Hepatocyte (in vitro differentiated cells): ENCODE measurements around the gene PRKAR1B. TPM values are rescaled to one million over a fixed set of nuclear protein-coding genes. Genes with fewer than 3 reads are reported as not detected.

Source experiments
- DNase-seq: peaks from one replicate; pipeline ENCODE4 v3.0.0-alpha.2; 2016; ENCODE audit warnings: low spot score
- H2AFZ ChIP-seq: fragments of 200-600 bp; sonication (generic); 2 replicates; pipeline ENCODE4 v1.6.0; 2016; ENCODE audit warnings: antibody characterized with exemption, mild to moderate bottlenecking
- H3K27ac ChIP-seq: fragments of 200-600 bp; sonication (generic); 2 replicates; pipeline ENCODE4 v1.5.1; 2016; ENCODE audit warnings: mild to moderate bottlenecking
- H3K27me3 ChIP-seq: fragments of 200-600 bp; sonication (generic); 2 replicates; pipeline ENCODE4 v1.6.1; 2016
- H3K36me3 ChIP-seq: fragments of 200-600 bp; sonication (generic); replicated peaks from 2 replicates; pipeline ENCODE4 v1.5.1; 2016; ENCODE audit warnings: low read depth; ENCODE audit not compliant: insufficient read depth
- H3K4me1 ChIP-seq: fragments of 200-600 bp; sonication (generic); 2 replicates; pipeline ENCODE4 v1.5.1; 2016; ENCODE audit warnings: mild to moderate bottlenecking, moderate library complexity; ENCODE audit not compliant: insufficient read depth
- H3K4me2 ChIP-seq: fragments of 200-600 bp; sonication (generic); 2 replicates; pipeline ENCODE4 v1.6.0; 2016
- H3K4me3 ChIP-seq: fragments of 200-600 bp; sonication (generic); 2 replicates; pipeline ENCODE4 v1.5.1; 2016; ENCODE audit warnings: mild to moderate bottlenecking
- H3K79me2 ChIP-seq: fragments of 200-600 bp; sonication (generic); 2 replicates; pipeline ENCODE4 v1.6.0; 2017; ENCODE audit warnings: mild to moderate bottlenecking
- H3K9me2 ChIP-seq: fragments of 200-600 bp; sonication (generic); replicated peaks from 2 replicates; pipeline ENCODE4 v1.6.0; 2017; ENCODE audit warnings: mild to moderate bottlenecking; ENCODE audit not compliant: insufficient read depth
- H3K9me3 ChIP-seq: fragments of 200-600 bp; sonication (generic); 2 replicates; pipeline ENCODE4 v1.5.1; 2016; ENCODE audit warnings: low read depth, mild to moderate bottlenecking
- H4K20me1 ChIP-seq: fragments of 200-600 bp; sonication (generic); 2 replicates; pipeline ENCODE4 v1.6.0; 2016; ENCODE audit warnings: mild to moderate bottlenecking; ENCODE audit not compliant: insufficient read depth, poor library complexity, severe bottlenecking
- EZH2 ChIP-seq: fragments of 200-600 bp; sonication (generic); IDR thresholded peaks from 2 replicates; pipeline ENCODE4 v1.6.1; 2016; ENCODE audit warnings: antibody characterized with exemption, mild to moderate bottlenecking, borderline replicate concordance
- EZH2phosphoT487 ChIP-seq: fragments of 200-600 bp; sonication (generic); IDR thresholded peaks from one replicate; pipeline ENCODE4 v1.6.1; 2018; ENCODE audit warnings: antibody characterized with exemption, mild to moderate bottlenecking, low read depth, moderate library complexity; ENCODE audit not compliant: unreplicated experiment, severe bottlenecking
- WGBS: methylation state at CpG from one replicate; pipeline ENCODE4 v1.1.6; 2016; ENCODE audit warnings: low lambda C conversion rate; ENCODE audit errors: missing lambda C conversion rate; 5-methylcytosine and 5-hydroxymethylcytosine counted together
- polyA plus RNA-seq: library from polyadenylated mRNA; unstranded; fragments of >200 nt; fragmentation: Nextera tagmentation; extraction: Ambion mirVana; gene quantifications from 2 replicates; pipeline ENCODE4 v1.2.1, GENCODE V29; 2016
- total RNA-seq: library from RNA; depleted of rRNA; stranded (reverse); fragments of >200 nt; gene quantifications from 2 replicates; pipeline ENCODE4 v1.2.3, GENCODE V29; 2014
- TF ChIP-seq, protein P1 (sequence below): fragments of 200-600 bp; sonication (generic); IDR thresholded peaks from 2 replicates; pipeline ENCODE4 v1.5.1; 2016; ENCODE audit warnings: antibody characterized with exemption, mild to moderate bottlenecking; ENCODE audit not compliant: poor library complexity

The PRKAR1B gene
- total and polyA plus RNA-seq, 2 experiments from 2014 or later: 16.6 to 28.7 TPM

DNA sequence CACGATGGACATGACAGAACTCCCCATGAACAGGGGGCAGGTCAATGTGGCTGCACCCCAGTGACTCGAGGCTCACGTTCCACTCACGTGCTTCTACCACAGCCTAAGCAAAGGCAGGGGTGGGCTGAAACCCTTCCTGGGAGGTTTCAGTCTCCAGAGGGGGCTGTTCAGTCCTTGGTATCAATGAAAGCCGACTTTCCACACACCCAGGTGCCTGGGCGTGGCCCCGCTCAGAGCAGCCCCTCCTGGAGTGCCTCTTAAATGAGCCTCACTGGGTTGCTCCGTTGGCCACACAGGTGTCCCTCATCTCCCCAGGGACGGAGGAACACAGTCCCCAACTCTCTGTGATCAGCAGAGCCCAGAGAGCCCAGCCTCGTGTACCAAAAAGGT is 116.9 kb downstream of the PRKAR1B start:
- Histone ChIP-seq H3K9me3 (no peaks in the 10 kb centered on the region), H3K79me2 (no peaks in the 10 kb centered on the region), H4K20me1 (no peaks in the 10 kb centered on the region), H3K4me3 (no peak overlapping the region), H3K36me3 (no peaks in the 10 kb centered on the region), H3K9me2 (no peaks in the 10 kb centered on the region), H3K4me2 (no peak overlapping the region), H3K4me1 (peaks cover 6% of the 10 kb centered on the region), H3K27ac (peak overlapping the region; percentile 79), H3K27me3 (no peaks in the 10 kb centered on the region), H2AFZ (no peak overlapping the region)
- 86% methylated on average over 10 of the region's 10 CpGs for WGBS
- DNase-seq: no peak
- TF ChIP-seq, protein P1, sequence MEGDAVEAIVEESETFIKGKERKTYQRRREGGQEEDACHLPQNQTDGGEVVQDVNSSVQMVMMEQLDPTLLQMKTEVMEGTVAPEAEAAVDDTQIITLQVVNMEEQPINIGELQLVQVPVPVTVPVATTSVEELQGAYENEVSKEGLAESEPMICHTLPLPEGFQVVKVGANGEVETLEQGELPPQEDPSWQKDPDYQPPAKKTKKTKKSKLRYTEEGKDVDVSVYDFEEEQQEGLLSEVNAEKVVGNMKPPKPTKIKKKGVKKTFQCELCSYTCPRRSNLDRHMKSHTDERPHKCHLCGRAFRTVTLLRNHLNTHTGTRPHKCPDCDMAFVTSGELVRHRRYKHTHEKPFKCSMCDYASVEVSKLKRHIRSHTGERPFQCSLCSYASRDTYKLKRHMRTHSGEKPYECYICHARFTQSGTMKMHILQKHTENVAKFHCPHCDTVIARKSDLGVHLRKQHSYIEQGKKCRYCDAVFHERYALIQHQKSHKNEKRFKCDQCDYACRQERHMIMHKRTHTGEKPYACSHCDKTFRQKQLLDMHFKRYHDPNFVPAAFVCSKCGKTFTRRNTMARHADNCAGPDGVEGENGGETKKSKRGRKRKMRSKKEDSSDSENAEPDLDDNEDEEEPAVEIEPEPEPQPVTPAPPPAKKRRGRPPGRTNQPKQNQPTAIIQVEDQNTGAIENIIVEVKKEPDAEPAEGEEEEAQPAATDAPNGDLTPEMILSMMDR: no peak

DNA sequence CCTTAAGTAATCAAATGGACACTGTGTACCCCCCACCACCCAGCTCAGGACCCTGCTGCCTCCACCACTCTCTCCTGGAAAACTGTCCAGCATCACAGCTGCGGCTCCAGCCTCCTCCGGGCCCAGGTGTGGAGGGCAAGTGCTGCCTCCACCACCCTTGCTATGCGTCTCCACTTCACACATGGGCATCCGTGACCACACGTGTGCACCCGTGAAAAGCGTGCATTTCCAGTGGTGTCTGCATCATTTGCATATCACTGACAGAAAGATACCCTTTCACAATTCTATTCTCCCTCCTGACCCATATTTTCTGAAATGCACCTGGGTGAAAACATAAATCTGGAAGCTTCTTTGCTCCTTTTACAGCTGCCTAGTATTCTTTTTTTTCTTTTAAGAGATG is 117.7 kb downstream of the PRKAR1B start:
- Histone ChIP-seq H3K27me3 (no peaks in the 10 kb centered on the region), H3K9me3 (no peaks in the 10 kb centered on the region), H3K4me3 (no peak overlapping the region), H3K4me2 (no peak overlapping the region), H3K36me3 (no peaks in the 10 kb centered on the region), H3K4me1 (peaks cover 6% of the 10 kb centered on the region), H3K79me2 (no peaks in the 10 kb centered on the region), H2AFZ (no peak overlapping the region), H3K9me2 (no peaks in the 10 kb centered on the region), H3K27ac (no peak overlapping the region), H4K20me1 (no peaks in the 10 kb centered on the region)
- 97% methylated on average over 7 of the region's 7 CpGs for WGBS
- DNase-seq: no peak
- no peak for TF ChIP-seq EZH2
- TF ChIP-seq, protein P1: no peak
- no peak for TF ChIP-seq EZH2phosphoT487

DNA sequence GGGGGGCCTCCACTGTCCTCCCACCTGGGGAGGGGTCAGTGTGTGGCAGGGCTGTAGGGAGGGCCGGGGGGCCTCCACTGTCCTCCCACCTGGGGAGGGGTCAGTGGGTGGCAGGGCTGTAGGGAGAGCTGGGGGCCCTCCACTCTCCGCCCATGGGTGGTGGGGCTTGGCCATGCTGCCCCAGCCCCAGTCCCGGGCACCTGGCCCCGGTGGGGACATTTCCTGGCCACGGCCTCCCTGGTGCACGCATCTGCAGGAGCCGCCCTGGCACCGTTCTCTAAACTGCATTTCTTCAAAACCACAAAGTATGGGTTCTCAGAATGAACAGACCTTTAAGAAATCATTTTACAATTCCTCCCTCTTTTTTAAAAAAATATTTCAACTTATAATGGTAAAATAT is 118.1 kb downstream of the PRKAR1B start:
- Histone ChIP-seq H3K79me2 (no peaks in the 10 kb centered on the region), H3K36me3 (no peaks in the 10 kb centered on the region), H3K27me3 (no peaks in the 10 kb centered on the region), H3K9me2 (no peaks in the 10 kb centered on the region), H3K4me1 (peaks cover 6% of the 10 kb centered on the region), H3K4me2 (no peak overlapping the region), H2AFZ (no peak overlapping the region), H3K4me3 (no peak overlapping the region), H4K20me1 (no peaks in the 10 kb centered on the region), H3K27ac (no peak overlapping the region), H3K9me3 (no peaks in the 10 kb centered on the region)
- TF ChIP-seq EZH2phosphoT487: no peak
- TF ChIP-seq, protein P1: no peak
- no peak for DNase-seq
- 95% methylated on average over 7 of the region's 8 CpGs for WGBS

DNA sequence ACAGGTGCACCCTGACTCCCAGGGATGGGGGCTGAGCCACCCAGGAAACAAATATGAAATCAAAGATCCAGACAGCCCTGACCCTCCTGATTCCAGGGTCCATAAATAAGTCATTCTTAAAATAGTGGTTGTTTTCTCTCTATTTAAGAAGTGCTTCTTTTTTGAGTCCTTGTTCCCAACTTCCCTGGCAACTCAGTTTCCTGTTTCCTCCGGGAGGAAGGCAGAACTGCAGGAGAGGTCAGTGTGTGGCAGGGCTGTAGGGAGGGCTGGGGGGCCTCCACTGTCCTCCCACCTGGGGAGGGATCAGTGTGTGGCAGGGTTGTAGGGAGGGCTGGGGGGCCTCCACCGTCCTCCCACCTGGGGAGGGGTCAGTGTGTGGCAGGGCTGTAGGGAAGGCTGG is 118.7 kb downstream of the PRKAR1B start:
- H3K4me1 ChIP-seq: peaks cover 6% of the 10 kb centered on the region
- no peaks in the 10 kb centered on the region for H3K9me3 ChIP-seq
- H3K36me3 ChIP-seq: no peaks in the 10 kb centered on the region
- H3K27ac ChIP-seq: no peak overlapping the region
- no peaks in the 10 kb centered on the region for H4K20me1 ChIP-seq
- DNase-seq: no peak
- no peaks in the 10 kb centered on the region for H3K27me3 ChIP-seq
- no peak overlapping the region for H3K4me3 ChIP-seq
- TF ChIP-seq EZH2 (no peak), EZH2phosphoT487 (no peak)
- TF ChIP-seq, protein P1: no peak
- no peak overlapping the region for H3K4me2 ChIP-seq
- no peaks in the 10 kb centered on the region for H3K79me2 ChIP-seq
- H3K9me2 ChIP-seq: no peaks in the 10 kb centered on the region
- WGBS: 73% methylated on average over 1 of the region's 2 CpGs
- H2AFZ ChIP-seq: no peak overlapping the region
